Endothelial cell of umbilical vein (primary cell): ENCODE measurements around the gene PRKAG2.

Source experiments
- POLR2A ChIP-seq: IDR thresholded peaks from 2 replicates; pipeline ENCODE4 v1.6.1; 2012; ENCODE audit warnings: low read depth, mild to moderate bottlenecking, control low read depth, low read length
- POLR2AphosphoS5 ChIP-seq: IDR thresholded peaks from 2 replicates; pipeline ENCODE4 v1.6.1; 2012; ENCODE audit warnings: low read depth, mild to moderate bottlenecking, control low read depth, low read length, moderate library complexity; ENCODE audit not compliant: insufficient read depth
- TF ChIP-seq, protein P1 (sequence below), 2 donors: IDR thresholded peaks; 1 replicate in 1 of 2; 2 replicates in 1 of 2; pipeline ENCODE4 v1.5.1; 2011; ENCODE audit warnings: low read length in 2 of 2, mild to moderate bottlenecking in 2 of 2, moderate library complexity in 2 of 2, control low read depth in 1 of 2, inconsistent platforms in 1 of 2, low read depth in 1 of 2; ENCODE audit not compliant: insufficient read depth in 1 of 2; ENCODE audit errors: extremely low read depth in 1 of 2
- TF ChIP-seq, protein P2 (sequence below): IDR thresholded peaks from 2 replicates; pipeline ENCODE4 v1.6.1; 2011; ENCODE audit not compliant: insufficient read depth, insufficient read length

DNA sequence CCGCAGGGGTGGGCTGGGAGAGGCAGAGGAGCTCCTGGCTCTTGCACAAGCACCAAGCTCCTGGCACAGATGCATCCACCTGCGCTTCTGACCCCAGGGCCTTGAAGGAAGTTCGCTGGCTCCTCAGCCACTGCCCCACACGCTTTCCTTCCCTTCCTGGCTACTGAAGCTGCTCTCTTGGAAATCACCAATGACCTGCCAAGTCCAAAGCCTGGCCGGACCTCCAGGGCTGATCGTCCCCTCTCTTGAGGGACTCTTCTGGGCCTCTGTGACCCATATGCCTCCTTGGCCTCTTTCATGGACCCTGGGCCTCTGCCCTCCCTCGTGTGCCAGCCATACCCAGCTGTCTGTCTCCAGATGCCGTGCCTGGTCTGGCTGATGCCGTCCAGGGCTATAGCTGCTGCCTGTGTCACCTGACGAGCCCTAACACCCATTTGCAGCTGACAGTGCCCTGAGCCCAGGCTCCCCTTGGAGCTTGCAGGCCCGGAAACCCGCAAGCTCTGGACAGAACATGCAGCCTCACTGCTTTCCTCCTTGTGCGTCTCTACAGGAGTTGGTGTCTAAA lies 113.4 kb downstream of the PRKAG2 start:
- TF ChIP-seq, protein P1, sequence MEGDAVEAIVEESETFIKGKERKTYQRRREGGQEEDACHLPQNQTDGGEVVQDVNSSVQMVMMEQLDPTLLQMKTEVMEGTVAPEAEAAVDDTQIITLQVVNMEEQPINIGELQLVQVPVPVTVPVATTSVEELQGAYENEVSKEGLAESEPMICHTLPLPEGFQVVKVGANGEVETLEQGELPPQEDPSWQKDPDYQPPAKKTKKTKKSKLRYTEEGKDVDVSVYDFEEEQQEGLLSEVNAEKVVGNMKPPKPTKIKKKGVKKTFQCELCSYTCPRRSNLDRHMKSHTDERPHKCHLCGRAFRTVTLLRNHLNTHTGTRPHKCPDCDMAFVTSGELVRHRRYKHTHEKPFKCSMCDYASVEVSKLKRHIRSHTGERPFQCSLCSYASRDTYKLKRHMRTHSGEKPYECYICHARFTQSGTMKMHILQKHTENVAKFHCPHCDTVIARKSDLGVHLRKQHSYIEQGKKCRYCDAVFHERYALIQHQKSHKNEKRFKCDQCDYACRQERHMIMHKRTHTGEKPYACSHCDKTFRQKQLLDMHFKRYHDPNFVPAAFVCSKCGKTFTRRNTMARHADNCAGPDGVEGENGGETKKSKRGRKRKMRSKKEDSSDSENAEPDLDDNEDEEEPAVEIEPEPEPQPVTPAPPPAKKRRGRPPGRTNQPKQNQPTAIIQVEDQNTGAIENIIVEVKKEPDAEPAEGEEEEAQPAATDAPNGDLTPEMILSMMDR (IDR thresholded peaks at IDR 0.05; ENCODE audit: extremely low read depth in 1 of 2, insufficient read depth in 1 of 2, low read depth in 1 of 2, low read length in 2 of 2), result no peak
- TF ChIP-seq POLR2A, result no peak
- TF ChIP-seq POLR2AphosphoS5, result no peak
- TF ChIP-seq, protein P2, sequence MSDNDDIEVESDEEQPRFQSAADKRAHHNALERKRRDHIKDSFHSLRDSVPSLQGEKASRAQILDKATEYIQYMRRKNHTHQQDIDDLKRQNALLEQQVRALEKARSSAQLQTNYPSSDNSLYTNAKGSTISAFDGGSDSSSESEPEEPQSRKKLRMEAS, result no peak
